G401 (cell line): Measurements from ENCODE around the gene TRMO. TPM values are rescaled to one million over a fixed set of nuclear protein-coding genes. Genes with fewer than 3 reads are reported as not detected.
A peak's percentile ranks its signal among the peaks of the same experiment; 100 is the strongest.

Experiments
- DNase-seq: peaks from one replicate; pipeline ENCODE4 v3.0.0-alpha.2; 2015; ENCODE audit warnings: low spot score
- in situ Hi-C: cut with HindIII; loops from 2 replicates; pipeline ENCODE4 v1.10.0; 2016; ENCODE audit warnings: low sequenced_read_pairs, mixed read lengths
- total RNA-seq: library from RNA; depleted of rRNA; stranded (reverse); fragments of >200 nt; shearing (Covaris generic); gene quantifications from 2 replicates; pipeline ENCODE4 v1.2.3, GENCODE V29; 2014

The TRMO gene
- total RNA-seq, 1 experiment from 2014 or later: 15.1 TPM

GRCh38 chr9:97940741-97941140, 18.4 kb upstream of the TRMO start:
- in situ Hi-C loops: no loop called here
- DNase-seq: no peak

- DNase-seq: no peak
- in situ Hi-C loops: no loop called here
Observed at GRCh38 chr9:97940233-97940632, 17.9 kb upstream of the TRMO start.

- in situ Hi-C loops: no loop called here
- DNase-seq: no peak
Observed at GRCh38 chr9:97938081-97938644, 15.9 kb upstream of the TRMO start, which contains the start of gene HEMGN. Gene HEMGN (minus strand): TSS chr9:97938172. CDS start chr9:97938136, 36 bp downstream.

- in situ Hi-C loops: no loop called here
- no peak for DNase-seq
Observed at GRCh38 chr9:97936998-97937397, 14.7 kb upstream of the TRMO start.

GRCh38 chr9:97935276-97935675, 13.0 kb upstream of the TRMO start:
- in situ Hi-C loops: no loop called here
- no peak for DNase-seq

- in situ Hi-C loops: no loop called here
- DNase-seq: no peak
Observed at GRCh38 chr9:97934321-97935115, 12.2 kb upstream of the TRMO start.

GRCh38 chr9:97933297-97933998, 11.1 kb upstream of the TRMO start:
- in situ Hi-C loops: no loop called here

GRCh38 chr9:97930972-97931371, 8.7 kb upstream of the TRMO start:
- in situ Hi-C loops: no loop called here
- DNase-seq: no peak

More at GRCh38 chr9:97933297-97933998, 11.1 kb upstream of the TRMO start:
- no peak for DNase-seq

GRCh38 chr9:97928986-97929604, 6.8 kb upstream of the TRMO start:
- in situ Hi-C loops: no loop called here
- DNase-seq: no peak

- no peak for DNase-seq
- in situ Hi-C loops: no loop called here
Observed at GRCh38 chr9:97925497-97926334, 3.4 kb upstream of the TRMO start.

GRCh38 chr9:97924386-97924785, 2.1 kb upstream of the TRMO start:
- in situ Hi-C loops: no loop called here
- DNase-seq: no peak

- peak; percentile 91 for DNase-seq
- in situ Hi-C loops: no loop called here
Observed at GRCh38 chr9:97923529-97924108, 1.3 kb upstream of the TRMO start.

GRCh38 chr9:97919217-97919813, 3.0 kb downstream of the TRMO start:
- in situ Hi-C loops: no loop called here
- no peak for DNase-seq

- DNase-seq: no peak
- in situ Hi-C loops: no loop called here
Observed at GRCh38 chr9:97918611-97919010, 3.7 kb downstream of the TRMO start.

GRCh38 chr9:97911970-97912369, 10.3 kb downstream of the TRMO start:
- no peak for DNase-seq
- in situ Hi-C loops: no loop called here

GRCh38 chr9:97911528-97911927, 10.8 kb downstream of the TRMO start:
- DNase-seq: no peak
- in situ Hi-C loops: no loop called here

- no peak for DNase-seq
- in situ Hi-C loops: no loop called here
Observed at GRCh38 chr9:97910357-97910756, 11.9 kb downstream of the TRMO start.

GRCh38 chr9:97908705-97909104, 13.6 kb downstream of the TRMO start:
- in situ Hi-C loops: no loop called here
- DNase-seq: no peak
